K562 (cell line): ENCODE data around the gene CLCA2. TPM values are rescaled to one million over a fixed set of nuclear protein-coding genes. Genes with fewer than 3 reads are reported as not detected.
A peak's percentile ranks its signal among the peaks of the same experiment; 100 is the strongest.

Source experiments
- ARID1B ChIP-seq: fragments of 450-650 bp; IDR thresholded peaks from 2 replicates; pipeline ENCODE4 v1.6.1; 2016; ENCODE audit warnings: antibody characterized with exemption, mild to moderate bottlenecking, inconsistent platforms
- C11orf30 ChIP-seq: fragments of 450-650 bp; IDR thresholded peaks from 2 replicates; pipeline ENCODE4 v1.6.1; 2016; ENCODE audit warnings: low read depth, mild to moderate bottlenecking
- CBFA2T3 ChIP-seq: fragments of 450-650 bp; IDR thresholded peaks from 2 replicates; pipeline ENCODE4 v1.6.1; 2017
- CCNT2 ChIP-seq: IDR thresholded peaks from 2 replicates; pipeline ENCODE4 v1.6.1; 2011; ENCODE audit warnings: borderline replicate concordance, low read depth, mild to moderate bottlenecking, moderate library complexity, mixed read lengths, low read length; ENCODE audit not compliant: insufficient read length; ENCODE audit errors: extremely low read depth
- ERF ChIP-seq: fragments of 450-650 bp; formaldehyde crosslinking; IDR thresholded peaks from 2 replicates; pipeline ENCODE4 v1.4.0; 2020; ENCODE audit warnings: mild to moderate bottlenecking, mixed read lengths
- GATAD2B ChIP-seq: fragments of 450-650 bp; IDR thresholded peaks from 2 replicates; pipeline ENCODE4 v1.6.1; 2017; ENCODE audit warnings: mild to moderate bottlenecking, borderline replicate concordance
- HCFC1 ChIP-seq: IDR thresholded peaks from 2 replicates; pipeline ENCODE4 v1.6.1; 2012; ENCODE audit warnings: low read depth, low read length, improper control_type of control experiment
- HMBOX1 ChIP-seq: sonication (generic); IDR thresholded peaks from 2 replicates; pipeline ENCODE4 v1.6.1; 2016
- HMG20A ChIP-seq: fragments of 450-650 bp; formaldehyde crosslinking; conservative IDR thresholded peaks from 2 replicates; pipeline ENCODE4 v1.4.0; 2020; ENCODE audit warnings: mild to moderate bottlenecking, mixed read lengths
- KDM5B ChIP-seq: fragments of 200-600 bp; sonication (generic); IDR thresholded peaks from 2 replicates; pipeline ENCODE4 v1.6.1; 2012; ENCODE audit warnings: low read depth, mild to moderate bottlenecking, moderate library complexity, low read length, control low read depth, inconsistent platforms; ENCODE audit not compliant: insufficient replicate concordance
- MTA2 ChIP-seq: fragments of 450-650 bp; IDR thresholded peaks from 2 replicates; pipeline ENCODE4 v1.6.1; 2016; ENCODE audit warnings: low read depth
- MYC ChIP-seq, 2 experiments: fragments of 250-450 bp in 1 of 2; sonication (Bioruptor Pico) in 1 of 2; IDR thresholded peaks; 2 replicates each; pipeline versions ENCODE4 v1.5.1 to v1.6.1; 2012 to 2021; ENCODE audit warnings: low read depth in 2 of 2, borderline replicate concordance in 1 of 2, improper control_type of control experiment in 1 of 2, low read length in 1 of 2, mild to moderate bottlenecking in 1 of 2, moderate library complexity in 1 of 2
- NFRKB ChIP-seq: fragments of 450-650 bp; IDR thresholded peaks from 2 replicates; pipeline ENCODE4 v1.6.1; 2016; ENCODE audit warnings: low read depth
- PREB ChIP-seq: sonication (generic); formaldehyde crosslinking; IDR thresholded peaks from 2 replicates; pipeline ENCODE4 v1.8.1; 2023; ENCODE audit warnings: mild to moderate bottlenecking, missing genetic modification reagents
- SAFB2 ChIP-seq: fragments of 200-400 bp; formaldehyde crosslinking; IDR thresholded peaks from 2 replicates; pipeline ENCODE4 v1.6.1; 2018; ENCODE audit warnings: borderline replicate concordance, low read length, low read depth, moderate library complexity; ENCODE audit not compliant: severe bottlenecking
- SMAD3 ChIP-seq: fragments of 450-650 bp; formaldehyde crosslinking; conservative IDR thresholded peaks from 2 replicates; pipeline ENCODE4 v1.4.0; 2020; ENCODE audit warnings: mild to moderate bottlenecking
- SMC3 ChIP-seq: conservative IDR thresholded peaks from 2 replicates; pipeline ENCODE4 v1.6.1; 2011; ENCODE audit warnings: low read depth, low read length, improper control_type of control experiment; ENCODE audit not compliant: insufficient read depth
- SRSF3 ChIP-seq: fragments of 200-400 bp; formaldehyde crosslinking; IDR thresholded peaks from 2 replicates; pipeline ENCODE4 v1.6.1; 2016; ENCODE audit warnings: mild to moderate bottlenecking, low read length, moderate library complexity; ENCODE audit not compliant: insufficient read depth
- TEAD4 ChIP-seq, 2 experiments: sonication (generic) in 1 of 2; formaldehyde crosslinking in 1 of 2; IDR thresholded peaks; 2 replicates each; pipeline versions ENCODE4 v1.6.1 to v1.8.0; 2012 to 2022; ENCODE audit warnings: borderline replicate concordance in 1 of 2, inconsistent platforms in 1 of 2, low read length in 1 of 2, mild to moderate bottlenecking in 1 of 2, missing genetic modification reagents in 1 of 2
- TRIM28 ChIP-seq: fragments of 450-650 bp; IDR thresholded peaks from 2 replicates; pipeline ENCODE4 v1.6.1; 2017
- WHSC1 ChIP-seq: IDR thresholded peaks from one replicate; pipeline ENCODE4 v1.6.1; 2012; ENCODE audit warnings: low read length, control low read depth, inconsistent platforms
- ZBTB1 ChIP-seq: sonication (generic); formaldehyde crosslinking; IDR thresholded peaks from 2 replicates; pipeline ENCODE4 v1.8.1; 2023; ENCODE audit warnings: missing genetic modification reagents, low read depth, mild to moderate bottlenecking, borderline replicate concordance
- ZNF12 ChIP-seq: sonication (generic); formaldehyde crosslinking; IDR thresholded peaks from 2 replicates; pipeline ENCODE4 v1.4.0; 2020; ENCODE audit warnings: mild to moderate bottlenecking, missing genetic modification reagents
- ZNF3 ChIP-seq: fragments of 250-450 bp; sonication (Bioruptor Pico); IDR thresholded peaks from 2 replicates; pipeline ENCODE4 v1.5.0; 2021; ENCODE audit warnings: mild to moderate bottlenecking, moderate library complexity
- ZNF589 ChIP-seq: fragments of 200-800 bp; sonication (Bioruptor generic); IDR thresholded peaks from 2 replicates; pipeline ENCODE4 v1.6.1; 2016; ENCODE audit warnings: low read depth, missing genetic modification characterization, missing compliant biosample characterization
- ZNF668 ChIP-seq: fragments of 250-450 bp; sonication (Bioruptor Pico); IDR thresholded peaks from 2 replicates; pipeline ENCODE4 v1.8.0; 2022; ENCODE audit warnings: mild to moderate bottlenecking, inconsistent platforms
- ZSCAN29 ChIP-seq: fragments of 450-650 bp; IDR thresholded peaks from 2 replicates; pipeline ENCODE4 v1.6.1; 2017
- polyA plus RNA-seq, 8 experiments: library from polyadenylated mRNA; depleted of rRNA in 4 of 8; stranded (reverse) in 5 of 8; unstranded in 3 of 8; fragments of >200 nt; fragmentation: Nextera tagmentation in 2 of 8; fragmentation: Illumina TruSeq in 1 of 8; extraction: Ambion mirVana in 2 of 8; extraction: Trizol in 1 of 8; gene quantifications; 2 replicates each; pipeline versions ENCODE4 v1.2.1 to v1.2.3, GENCODE V29; 2011 to 2014; ENCODE audit warnings: inconsistent platforms in 1 of 8, missing spikeins in 1 of 8
- total RNA-seq, 7 experiments: library from RNA; depleted of rRNA in 6 of 7; stranded (reverse); fragments of >200 nt in 6 of 7; fragmentation: Illumina TruSeq in 2 of 7; extraction: Trizol in 2 of 7; gene quantifications; 2 replicates each; pipeline versions ENCODE4 v1.2.1 to v1.2.3, GENCODE V29; 2011 to 2021; ENCODE audit warnings: low replicate concordance in 1 of 7

The CLCA2 gene
- total and polyA plus RNA-seq, 9 of the 15 experiments (the other 6 are each of a cell fraction or from before 2014, with no cell fraction given), result 0.03 TPM; not detected in 8

GRCh38 chr1:86435327-86435726, 11.4 kb downstream of the CLCA2 start (continued):
- TF ChIP-seq ZNF589 (CRISPR knock-in tag) (no peak), HMG20A (CRISPR knock-in tag) (no peak), TRIM28 (no peak), MTA2 (peak; percentile 41; the same call in 1 of the 2 replicates), HCFC1 (no peak), ERF (CRISPR knock-in tag) (no peak), ZSCAN29 (no peak), MYC (IDR thresholded peaks at IDR 0.05; ENCODE audit: low read depth, low read length) (no peak), MYC (CRISPR knock-in tag; IDR thresholded peaks at IDR 0.05; ENCODE audit: borderline replicate concordance, low read depth) (no peak), ZNF12 (CRISPR knock-in tag) (no peak), NFRKB (no peak), KDM5B (no peak), SMAD3 (CRISPR knock-in tag) (0 out of 2 replicates have a peak, but pooled peaks have one; percentile 28), SAFB2 (no peak), ZNF668 (CRISPR knock-in tag) (no peak), HMBOX1 (no peak), CCNT2 (peak; percentile 56), TEAD4 (IDR thresholded peaks at IDR 0.05; ENCODE audit: low read length) (peak; percentile 85; the same call in 1 of the 2 replicates), TEAD4 (CRISPR knock-in tag; IDR thresholded peaks at IDR 0.05; ENCODE audit: borderline replicate concordance) (no peak), ARID1B (peak; percentile 87), C11orf30 (no peak), SMC3 (no peak), WHSC1 (no peak), GATAD2B (no peak), ZNF3 (no peak), PREB (no peak), ZBTB1 (CRISPR knock-in tag) (no peak), SRSF3 (no peak), CBFA2T3 (peak; percentile 71)
